GM21529 (cell line): ENCODE data around the gene SPATA12.
A peak's percentile ranks its signal among the peaks of the same experiment; 100 is the strongest.
"Not testable (repeated sequence)": the region's sequence is repeated elsewhere in the genome, so short reads cannot be mapped to it uniquely, and the experiment has no call there.

Experiments used
- ATAC-seq: cut with Tn5 transposase; IDR thresholded peaks from one replicate; pipeline ENCODE4 v1.9.1; 2021; ENCODE audit not compliant: unreplicated experiment

SPATA12 gene

DNA sequence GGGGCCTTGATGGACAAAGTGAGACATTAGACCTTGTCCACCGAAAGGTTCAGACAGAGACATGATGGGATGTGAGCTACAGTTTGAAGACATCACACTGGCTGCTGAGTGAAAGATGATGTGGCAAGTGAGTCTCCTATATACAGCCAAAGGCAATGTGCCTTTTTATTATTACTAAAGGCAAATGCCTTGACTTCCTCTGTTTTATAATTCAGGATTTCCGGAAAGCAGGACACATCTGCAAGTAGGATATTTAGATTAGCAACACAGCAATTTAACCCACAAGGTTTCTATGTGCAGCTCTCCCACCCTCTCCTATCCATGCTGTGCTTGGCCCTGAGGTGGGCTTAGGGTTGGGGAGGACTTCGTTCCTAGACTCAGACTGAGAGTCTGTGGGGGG, 20.7 kb downstream of the SPATA12 start:
- ATAC-seq, result no peak

DNA sequence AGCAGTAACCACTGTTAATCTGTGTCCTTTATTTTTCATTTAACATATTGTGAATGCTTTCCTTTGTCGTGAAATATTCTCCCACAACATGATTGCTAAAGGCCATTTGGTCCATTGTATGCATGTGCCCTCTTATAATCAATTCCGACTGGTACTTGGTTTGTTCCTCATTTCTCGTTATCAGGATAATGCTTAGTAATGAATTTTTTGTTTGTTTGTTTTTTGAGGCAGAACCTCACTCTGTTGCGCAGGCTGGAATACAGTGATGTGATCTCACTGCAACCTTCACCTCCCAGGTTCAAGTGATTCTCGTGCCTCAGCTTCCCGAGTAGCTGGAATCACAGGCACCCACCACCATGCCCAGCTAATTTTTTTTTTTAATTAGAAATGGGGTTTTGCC, 22.0 kb downstream of the SPATA12 start:
- no peak for ATAC-seq

DNA sequence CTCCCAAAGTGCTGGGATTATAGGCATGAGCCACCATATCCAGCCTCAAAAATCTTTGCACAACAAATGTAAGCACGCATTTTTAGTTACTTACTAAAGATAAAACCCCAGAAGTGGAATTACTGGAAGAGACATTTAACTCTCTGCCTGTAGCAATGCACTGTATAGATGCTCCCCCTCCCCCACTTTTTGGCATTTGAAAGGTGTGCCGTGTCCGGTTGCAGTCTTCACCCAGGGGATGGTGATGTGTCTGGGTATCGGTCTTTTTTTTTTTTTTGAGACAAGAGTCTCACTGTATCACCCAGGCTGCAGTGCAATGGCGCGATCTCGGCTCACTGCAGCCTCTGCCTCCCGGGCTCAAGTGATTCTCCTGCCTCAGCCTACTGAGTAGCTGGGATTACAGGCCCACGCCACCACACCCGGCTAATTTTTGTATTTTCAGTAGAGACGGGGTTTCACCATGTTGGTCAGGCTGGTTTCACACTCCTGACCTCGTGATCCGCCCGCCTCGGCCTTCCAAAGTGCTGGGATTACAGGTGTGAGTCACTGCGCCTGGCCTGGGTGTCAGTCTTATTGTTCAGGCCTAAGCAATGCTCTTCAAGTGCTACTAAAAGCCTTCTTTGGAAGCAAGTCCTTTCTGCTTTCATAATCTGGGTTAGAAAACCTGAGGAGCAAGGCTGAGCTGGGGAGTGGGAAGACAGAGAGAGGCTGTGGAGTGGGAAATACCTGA, 23.0 kb downstream of the SPATA12 start:
- ATAC-seq, result not testable (repeated sequence)

DNA sequence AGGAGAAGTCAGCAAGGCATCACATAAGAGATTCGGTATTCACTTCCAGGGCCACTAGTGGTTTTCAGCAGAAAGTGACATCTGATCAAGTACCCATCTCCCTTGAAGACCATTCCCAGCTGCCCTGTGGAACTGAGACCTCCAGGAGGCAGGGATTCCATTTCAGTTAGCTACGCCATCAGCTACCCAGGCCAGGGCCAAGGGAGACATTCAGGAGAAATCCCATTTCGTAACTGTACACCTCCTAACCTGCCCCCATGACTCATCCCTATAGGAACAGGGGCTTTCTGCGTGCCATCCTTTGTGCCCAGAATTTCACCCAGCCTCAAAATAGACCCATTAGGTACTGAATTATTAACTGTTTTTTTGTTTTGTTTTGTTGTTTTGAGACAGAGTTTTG, 24.7 kb downstream of the SPATA12 start:
- no peak for ATAC-seq

DNA sequence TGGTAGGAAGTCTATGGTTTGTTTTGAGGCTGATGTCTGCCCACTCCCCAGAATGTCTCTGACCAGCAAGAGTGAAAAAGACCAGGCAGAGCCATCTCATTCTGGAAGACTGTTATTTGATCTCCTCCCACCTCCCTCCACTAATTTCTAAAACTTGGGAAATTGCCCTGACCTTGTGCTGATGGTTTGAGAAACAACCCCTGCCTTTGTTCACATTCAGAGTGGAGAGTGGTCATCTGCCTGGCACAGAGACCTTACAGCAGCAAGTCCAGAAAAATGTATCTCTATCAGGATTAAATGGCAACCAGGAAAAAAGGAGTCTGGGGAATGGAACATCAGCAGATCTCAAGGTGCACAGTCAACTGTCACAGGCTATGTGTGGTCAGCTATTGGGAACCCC, 25.7 kb downstream of the SPATA12 start:
- ATAC-seq, result no peak

DNA sequence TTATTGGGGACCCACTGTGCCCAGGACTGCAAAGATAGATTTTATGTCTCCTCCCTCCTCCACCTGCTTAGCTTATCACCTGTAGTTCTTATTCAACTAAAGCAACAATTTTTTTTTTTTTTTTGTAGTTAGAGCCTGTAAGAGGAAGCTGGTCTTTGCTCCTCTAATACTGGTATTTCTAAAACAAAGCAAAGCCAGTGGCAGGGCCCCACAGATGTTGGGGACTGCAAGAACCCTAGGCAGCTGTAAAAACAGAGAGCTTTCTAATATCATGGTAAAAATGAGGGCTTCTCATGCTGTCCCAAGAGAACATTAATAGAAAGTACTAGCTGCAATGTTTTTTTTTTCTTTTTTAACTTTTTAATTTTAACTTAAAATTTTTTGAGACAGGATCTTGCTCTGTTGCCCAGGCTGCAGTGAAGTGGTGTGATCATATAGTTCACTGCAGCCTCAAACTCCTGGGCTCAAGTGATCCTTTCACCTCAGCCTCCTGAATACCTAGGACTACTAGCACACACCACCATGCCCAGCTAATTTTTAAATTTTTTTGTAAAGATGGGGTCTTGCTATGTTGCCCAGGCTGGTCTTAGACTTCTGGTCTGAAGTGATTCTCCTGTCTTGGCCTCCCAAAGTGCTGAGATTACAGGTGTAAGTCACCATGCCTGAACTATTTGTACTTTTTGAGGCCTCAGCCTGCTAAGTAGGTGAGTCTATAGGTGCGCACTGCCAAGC, 27.1 kb downstream of the SPATA12 start:
- ATAC-seq, result no peak

DNA sequence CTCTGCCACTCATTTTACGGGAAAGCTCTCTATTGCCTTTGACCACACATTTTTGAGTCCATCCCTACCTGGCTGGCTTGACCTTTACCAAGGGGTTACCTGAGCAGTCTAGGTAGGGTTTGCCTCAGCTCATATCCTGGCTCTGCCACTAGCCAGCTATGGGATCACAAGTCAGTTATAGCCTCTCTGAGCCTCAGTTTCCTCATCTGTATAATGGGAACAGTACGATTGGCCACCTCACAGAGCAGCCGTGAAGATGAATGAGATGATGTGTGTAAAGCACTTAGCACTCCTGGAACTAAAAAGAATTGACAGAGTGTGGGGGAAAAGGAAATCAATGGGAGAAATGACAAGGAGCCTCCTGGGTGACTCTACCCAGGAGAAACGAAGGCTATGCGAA, 28.0 kb downstream of the SPATA12 start:
- ATAC-seq, result no peak

DNA sequence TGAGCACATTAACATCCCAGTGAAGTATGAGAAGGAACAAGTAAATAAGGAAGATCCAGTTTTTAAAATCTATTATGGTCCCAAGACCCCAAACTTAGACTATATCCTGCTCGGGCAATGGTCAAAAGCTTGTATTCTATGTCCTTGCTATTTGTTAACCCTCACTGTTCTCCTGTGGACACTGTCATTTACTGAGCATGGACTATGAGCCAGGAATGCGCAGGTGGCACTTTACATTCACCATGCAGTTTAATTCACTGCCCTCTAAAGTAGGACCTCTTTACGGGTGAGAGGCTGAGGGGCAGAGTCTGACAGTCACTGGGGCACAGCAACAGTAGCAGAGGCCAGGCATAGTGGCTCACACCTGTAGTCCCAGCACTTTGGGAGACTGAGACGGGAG, 28.6 kb downstream of the SPATA12 start:
- no peak for ATAC-seq

DNA sequence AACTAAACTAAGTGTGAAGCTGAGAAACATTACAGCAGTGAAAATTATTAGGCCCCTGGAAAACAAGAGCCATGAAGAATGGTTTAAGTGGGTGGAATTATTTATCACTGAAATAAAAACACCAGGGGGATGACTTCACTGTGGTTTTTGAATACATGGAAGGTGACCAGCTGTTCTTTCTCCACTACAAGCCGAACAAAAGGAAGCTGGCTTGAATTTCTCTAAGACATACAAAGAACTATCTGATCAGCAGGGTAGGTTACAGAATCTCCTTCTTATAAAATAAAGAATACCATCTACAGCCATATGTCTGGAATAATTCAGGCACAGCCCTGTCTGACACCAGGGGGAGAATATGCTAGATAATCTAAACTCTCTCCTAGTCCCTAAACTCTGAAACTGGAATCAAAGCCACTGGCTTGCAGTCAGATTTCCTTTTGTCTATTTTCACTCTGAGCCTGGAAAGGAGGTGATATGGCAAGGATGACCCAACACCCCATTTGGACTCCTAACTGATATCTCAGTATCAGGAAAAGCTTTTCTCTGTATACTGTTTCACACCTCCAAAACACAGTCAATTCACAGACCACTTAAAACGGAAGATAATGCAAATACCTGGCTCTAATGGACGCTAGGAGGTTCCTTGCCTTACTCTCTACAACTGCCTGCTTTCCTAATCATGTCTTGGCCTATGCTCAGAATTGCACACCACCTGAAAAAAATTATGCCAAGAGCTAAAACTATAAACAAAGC, 31.2 kb downstream of the SPATA12 start:
- no peak for ATAC-seq

DNA sequence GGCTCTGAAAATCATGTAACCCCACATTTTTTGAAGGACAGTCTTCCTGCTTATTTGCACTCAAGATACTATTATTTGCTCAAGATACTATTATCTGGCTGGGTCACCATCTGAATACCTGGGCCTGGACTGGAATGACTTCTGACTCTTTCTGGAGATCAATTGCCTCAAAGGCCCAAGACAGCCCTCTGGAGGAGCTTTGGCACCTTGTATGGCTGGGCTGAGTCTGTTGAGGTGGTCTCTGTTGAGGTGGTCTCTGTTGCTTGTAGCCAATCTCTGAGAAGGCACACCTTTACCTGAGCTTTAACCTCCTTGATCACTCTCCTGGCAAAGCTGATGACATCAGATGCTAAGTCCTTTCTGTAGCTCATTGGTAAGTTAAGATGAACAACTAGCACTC, 33.0 kb downstream of the SPATA12 start:
- ATAC-seq, result no peak

DNA sequence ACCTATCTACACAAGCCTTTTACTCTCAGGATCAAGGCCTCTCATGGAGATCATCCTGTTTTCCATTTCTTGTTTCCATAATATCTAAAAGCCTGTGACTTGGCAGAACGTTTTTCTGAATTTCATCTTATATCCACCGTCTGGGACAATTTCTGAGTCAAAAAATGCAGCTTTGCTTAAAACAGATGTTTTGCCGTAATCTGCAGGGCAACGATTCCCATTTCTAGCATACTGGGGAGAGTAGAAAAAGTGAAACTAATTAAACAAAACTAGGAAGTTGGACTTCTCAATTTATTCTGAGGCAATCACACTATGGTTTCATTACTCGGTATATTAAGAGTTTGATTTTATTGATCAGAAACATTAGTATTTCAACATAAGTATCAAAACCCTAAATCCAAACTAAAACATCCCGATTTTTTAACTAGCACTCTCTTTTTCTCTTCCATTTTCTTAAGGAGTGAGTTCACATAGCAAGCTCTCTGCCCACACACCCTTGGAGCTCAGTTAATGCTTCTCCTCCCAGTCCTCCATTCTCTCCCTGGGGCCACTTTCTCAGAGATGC, 33.6 kb downstream of the SPATA12 start:
- ATAC-seq, result no peak

DNA sequence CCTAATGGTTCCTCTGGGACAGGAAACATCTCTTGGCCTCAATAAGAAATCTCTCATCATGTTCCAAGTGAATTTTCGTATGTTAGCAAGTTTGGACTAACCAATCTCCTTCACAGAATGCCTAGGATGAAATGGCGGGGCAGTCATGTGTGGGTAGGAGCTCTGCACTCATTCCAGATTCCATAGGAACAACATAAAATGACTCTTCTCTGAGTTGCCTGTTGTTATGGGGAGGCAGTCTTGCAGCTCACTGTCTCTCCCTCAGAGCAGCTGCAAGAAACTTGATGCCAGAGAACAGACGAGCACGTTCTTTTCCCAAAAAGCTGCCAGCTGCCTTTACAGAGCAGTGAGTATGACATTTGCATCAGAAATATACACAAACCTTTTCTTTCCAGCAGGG, 34.1 kb downstream of the SPATA12 start:
- ATAC-seq, result no peak

DNA sequence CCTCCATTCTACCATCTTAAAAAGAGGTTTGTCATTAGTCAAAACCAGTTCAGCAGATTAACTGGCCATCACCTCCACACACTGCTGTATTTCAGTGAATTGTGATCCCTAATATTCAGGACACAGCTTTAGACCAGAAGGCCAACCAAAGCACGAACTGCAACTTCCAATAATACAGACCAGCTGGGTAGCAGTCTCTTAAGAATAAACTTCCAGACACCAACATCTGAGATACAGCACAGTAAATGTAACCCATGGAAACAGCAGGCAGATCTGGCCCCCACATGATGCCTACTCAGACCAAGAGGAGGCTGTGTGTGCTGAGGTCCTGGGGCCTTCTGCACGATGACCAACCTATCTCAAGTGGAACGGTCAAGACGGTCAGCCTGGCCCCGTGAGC, 34.9 kb downstream of the SPATA12 start:
- ATAC-seq, result no peak

DNA sequence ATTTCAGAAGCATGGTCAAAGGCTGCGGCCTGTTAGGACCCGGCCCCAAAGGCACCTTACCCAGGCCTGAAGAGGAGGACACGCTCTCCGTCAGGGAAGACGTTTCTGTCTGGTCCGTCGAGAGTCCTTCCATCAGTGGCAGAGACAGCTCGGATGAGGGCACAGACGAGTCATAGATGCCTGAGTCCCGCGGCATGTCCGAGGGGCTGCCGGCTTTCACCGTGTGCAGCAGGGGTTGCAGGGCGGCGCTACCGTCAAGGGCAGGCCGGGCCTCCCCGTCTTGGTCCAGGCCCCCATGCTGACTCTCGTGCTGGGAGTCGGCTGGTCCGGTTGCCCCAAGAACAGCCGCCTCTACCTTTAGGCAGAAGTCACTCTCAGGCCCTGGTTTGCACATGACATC, 37.1 kb downstream of the SPATA12 start:
- no peak for ATAC-seq

DNA sequence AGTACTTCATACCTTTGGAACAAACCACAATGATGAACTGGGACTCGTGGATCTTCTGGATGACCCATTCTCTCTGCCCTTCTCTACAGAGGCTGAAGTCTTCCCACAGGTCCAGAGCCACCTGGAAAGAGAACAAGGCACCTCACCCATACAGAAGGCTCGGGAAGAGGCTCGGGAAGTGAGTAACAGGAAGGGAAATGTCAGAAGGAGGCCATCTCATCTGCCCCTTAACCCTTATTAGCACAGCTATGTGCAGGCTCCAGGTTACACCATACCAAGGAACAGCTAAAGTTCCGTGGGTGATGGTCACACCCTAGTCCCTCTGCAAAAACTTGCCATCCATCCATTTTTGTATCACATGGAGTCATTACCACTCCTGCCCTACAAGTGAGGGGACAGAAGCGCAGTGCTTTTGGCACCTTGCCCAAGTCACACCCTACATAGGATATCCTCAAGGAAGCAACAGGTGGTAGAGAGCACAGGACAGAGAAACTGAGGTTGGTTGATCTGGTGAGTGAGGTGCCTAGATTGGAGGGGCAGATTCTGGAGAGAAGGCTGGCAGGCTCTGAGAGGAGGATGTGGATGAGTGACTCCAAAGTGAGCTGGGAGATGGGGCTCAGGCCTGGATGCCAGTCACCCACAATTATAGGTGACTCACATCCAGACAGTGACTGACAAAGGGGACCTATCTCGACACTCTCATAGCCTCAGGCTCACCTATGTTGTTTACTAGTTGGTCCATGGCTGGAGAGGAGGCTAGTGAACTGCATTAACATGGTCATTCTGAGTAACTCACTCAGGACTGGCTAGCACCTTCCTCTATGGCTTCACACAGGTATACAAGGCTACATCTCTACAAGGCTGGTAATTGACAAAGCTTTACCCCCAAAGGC, 38.2 kb downstream of the SPATA12 start:
- ATAC-seq, result no peak

DNA sequence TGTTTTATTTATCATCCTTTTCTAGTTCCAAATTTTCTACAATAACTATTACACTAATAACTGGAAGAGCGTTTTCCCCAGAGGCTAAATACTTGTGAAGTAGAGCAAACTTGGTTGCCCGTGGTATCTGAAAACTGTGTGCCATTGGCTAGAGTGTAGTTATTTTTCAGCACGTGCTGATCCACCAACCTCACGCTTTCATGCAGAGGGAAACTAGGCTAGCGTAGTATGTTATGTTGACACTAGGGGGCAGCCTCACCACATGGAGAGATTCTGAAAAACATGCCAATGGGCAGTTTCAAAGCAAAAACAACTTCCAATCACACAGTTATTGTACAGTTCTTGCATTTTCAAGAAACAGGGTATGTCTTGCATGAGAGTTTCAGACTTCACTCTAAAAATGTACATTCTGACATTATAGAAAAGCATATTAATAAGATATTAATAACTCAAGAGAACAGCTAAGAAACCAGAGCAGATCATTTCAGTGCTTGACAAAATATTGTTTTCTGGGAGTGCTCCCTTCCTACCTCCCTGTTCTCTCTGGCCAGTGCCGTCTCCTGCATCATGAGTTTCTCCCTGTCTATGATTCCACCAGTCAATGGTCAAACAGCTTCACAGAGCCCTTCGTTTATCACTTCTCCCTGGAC, 39.7 kb downstream of the SPATA12 start:
- ATAC-seq, result peak; percentile 76

DNA sequence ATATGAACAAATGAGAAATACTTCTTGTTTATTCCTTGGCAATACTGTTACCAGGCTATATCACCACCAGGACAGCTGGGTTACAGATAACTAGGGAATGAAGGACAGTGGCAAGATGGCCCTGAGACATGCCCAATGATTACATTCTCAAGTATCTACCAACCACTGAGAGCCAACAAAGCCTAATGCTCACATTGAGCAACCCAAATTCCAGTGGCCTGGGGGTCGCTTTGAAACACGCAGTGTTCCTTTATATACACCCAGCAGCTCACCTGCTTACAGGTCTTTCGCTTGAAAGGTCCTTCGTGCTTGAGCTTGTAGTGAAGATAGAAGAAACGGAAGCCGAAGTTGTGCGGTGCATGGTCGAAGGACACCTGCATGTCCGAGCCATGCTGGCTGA, 45.1 kb downstream of the SPATA12 start:
- no peak for ATAC-seq

DNA sequence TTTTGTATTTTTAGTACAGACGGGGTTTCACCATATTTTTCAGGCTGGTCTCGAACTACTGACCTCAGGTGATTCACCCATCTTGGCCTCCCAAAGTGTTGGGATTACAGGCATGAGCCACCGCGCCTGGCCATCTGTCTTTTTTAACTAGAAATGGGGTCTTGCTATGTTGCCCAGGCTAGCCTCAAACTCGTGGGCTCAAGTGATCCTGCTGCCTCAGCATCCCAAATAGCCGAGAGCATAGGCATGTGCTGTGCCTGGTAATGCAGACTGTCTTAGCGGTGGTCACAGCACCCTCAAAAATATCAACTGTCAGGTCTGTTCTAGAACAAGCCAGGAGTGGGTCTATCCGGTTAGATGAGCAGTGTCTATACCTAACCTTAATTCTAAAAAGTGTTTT, 48.2 kb downstream of the SPATA12 start:
- no peak for ATAC-seq

DNA sequence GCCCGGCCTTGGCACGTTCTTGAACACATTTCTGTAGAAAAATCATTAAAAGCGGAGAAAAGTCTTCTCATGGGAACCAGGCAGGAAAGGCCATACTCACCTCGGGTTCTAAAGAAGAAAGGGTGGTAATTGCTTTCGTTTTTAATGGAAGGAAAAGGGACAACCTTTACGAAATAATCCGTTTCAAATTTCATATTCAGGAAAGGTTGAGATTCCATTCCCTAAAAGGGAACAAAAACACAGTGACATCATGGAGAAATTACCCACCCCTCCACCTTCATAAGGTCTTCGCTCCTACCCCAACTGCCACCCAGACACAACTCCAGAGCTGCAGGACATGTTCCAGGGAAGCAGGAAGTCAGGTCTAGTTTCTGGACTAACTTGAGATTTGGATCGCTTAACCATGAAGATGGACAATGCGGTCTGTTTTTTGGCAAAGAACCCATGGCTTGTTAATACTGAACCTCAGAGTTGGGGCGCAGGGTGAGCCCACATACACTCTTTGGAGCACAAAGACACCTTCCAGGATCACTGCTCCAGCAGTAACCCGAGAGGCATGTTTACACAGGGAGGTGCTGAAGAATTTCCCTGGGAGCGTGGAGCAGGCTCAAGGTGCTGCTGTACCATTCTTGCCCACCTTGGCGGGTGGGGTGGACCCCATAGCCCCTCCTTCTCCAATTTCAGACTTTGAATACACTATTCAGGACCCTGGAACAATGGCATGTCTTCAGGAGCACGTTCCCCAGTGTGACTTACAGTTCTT, 49.2 kb downstream of the SPATA12 start:
- no peak for ATAC-seq
